NCI-H226 (cell line): ENCODE results near the gene WDR43.
A peak's percentile ranks its signal among the peaks of the same experiment; 100 is the strongest.

ENCODE experiments used
- DNase-seq: peaks from one replicate; pipeline ENCODE4 v3.0.0-alpha.2; 2015

WDR43 gene, protein sequence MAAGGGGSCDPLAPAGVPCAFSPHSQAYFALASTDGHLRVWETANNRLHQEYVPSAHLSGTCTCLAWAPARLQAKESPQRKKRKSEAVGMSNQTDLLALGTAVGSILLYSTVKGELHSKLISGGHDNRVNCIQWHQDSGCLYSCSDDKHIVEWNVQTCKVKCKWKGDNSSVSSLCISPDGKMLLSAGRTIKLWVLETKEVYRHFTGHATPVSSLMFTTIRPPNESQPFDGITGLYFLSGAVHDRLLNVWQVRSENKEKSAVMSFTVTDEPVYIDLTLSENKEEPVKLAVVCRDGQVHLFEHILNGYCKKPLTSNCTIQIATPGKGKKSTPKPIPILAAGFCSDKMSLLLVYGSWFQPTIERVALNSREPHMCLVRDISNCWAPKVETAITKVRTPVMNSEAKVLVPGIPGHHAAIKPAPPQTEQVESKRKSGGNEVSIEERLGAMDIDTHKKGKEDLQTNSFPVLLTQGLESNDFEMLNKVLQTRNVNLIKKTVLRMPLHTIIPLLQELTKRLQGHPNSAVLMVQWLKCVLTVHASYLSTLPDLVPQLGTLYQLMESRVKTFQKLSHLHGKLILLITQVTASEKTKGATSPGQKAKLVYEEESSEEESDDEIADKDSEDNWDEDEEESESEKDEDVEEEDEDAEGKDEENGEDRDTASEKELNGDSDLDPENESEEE

DNA sequence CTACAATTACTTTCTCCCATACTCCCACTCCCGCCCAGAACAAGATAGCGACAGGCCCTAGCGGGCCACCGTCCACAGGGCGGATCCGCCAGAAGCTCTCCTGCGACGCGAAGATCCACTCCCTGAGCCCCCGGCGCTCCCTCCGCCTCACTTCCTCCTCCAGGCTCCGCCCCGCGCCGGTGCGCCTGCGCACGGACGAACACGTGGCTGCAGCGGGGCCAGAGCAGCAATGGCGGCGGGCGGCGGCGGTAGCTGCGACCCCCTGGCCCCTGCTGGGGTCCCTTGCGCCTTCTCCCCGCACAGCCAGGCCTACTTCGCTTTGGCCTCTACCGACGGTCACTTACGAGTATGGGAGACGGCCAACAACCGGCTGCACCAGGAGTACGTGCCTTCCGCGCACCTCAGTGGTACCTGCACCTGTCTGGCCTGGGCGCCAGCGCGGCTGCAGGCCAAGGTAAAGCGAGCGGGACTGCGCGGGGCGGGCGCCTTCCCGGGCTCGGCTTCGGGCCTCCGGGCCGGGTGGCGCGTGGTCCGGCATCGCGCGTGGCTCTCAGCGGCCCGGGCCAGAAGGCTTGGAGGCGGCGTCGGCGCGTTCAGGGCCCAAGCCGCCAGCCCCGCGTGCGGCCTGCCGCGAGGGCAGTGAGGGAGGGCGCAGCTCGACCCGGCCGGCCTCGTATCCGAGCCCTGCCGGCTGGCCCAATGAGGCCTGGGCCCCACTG, at the start of gene WDR43:
WDR43 (plus strand) TSS at position 198 of the 719 bp plus-strand sequence; CDS start at position 230, 32 bp downstream.
- DNase-seq, result peak; percentile 99

DNA sequence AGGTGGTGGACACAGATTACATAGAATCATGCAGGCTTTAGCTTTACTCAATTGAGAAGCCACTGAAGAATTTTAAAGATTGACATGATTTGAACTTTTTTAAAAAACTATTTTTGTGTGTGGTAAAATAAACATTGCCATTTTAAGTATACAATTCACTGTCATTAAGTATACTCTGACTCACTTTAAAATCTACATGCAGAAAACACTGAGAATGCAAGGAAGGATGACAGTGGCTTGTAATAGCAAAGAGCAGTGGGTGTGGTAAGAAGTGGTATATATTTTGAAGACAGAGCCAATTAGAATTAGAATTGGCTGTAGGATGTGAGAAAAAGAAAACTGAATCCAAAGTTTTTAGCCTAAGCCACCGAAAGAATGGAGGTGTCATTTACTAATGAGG, 39.3 kb upstream of the WDR43 start:
- DNase-seq, result no peak

DNA sequence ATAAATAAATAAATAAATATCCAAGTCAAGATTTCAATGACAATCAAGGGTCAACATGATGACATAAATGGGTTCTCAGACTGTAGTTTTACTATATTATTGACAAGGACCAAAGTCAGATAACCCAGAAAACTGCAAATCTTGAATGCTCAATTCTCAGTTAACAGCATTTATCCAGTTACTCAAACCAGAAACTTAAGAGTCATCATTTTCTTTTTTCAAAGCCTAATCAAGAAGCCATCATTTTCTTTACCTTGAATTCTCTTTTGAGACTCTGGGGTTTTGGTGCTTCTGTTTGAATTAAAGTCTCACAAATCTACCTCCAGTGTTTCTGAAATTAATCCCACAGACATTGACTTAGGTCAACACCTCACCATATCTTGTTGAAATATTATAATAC, 38.5 kb upstream of the WDR43 start:
- DNase-seq, result no peak

DNA sequence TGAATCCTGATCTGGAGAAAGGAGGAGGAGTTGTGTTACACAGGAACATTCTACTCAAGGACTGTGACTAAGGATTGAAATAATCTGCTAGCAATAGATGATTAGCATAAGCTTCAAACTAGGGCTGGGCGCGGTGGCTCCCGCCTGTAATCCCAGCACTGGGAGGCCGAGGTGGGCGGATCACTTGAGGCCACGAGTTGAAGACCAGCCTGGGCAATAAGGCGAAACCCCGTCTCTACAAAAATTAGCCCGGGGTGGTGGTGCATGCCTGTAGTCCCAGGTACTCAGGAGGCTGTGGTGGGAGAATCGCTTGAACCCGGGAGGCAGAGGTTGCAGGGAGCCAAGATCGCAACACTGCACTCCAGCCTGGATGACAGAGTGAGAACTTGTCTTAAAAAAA, 25.9 kb upstream of the WDR43 start:
- DNase-seq, result no peak

DNA sequence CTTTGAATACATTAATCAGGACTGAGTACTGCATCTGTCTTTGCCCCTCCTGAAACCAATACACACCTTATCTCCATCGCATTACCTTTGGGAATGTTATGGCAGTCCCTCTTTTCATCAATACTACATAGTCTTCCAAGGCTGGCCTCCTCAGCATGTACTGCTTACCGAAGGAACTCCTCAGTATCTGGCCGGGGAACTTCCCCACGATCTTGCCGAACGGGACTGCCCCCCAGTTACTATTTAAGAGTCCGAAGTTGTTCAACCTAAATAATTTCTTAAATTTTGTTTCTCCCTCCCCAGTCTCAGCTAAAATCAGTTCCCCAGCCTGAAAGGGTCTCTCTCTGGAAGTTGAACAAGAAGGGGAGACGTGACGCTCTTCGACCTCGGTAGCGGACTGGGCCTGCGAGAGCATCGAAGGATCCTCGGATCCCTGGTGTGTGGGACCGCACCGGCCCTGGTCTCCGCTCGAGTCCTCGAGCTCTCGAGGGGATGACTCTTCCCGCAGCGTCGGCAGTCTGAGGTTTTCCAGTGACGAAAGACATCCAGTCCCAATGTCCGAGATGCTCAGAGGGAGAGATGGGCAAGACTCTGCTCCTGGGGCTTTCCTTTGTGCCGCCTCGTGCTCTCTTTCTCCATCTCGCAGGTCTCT, 24.8 kb upstream of the WDR43 start:
- peak; percentile 2 for DNase-seq

DNA sequence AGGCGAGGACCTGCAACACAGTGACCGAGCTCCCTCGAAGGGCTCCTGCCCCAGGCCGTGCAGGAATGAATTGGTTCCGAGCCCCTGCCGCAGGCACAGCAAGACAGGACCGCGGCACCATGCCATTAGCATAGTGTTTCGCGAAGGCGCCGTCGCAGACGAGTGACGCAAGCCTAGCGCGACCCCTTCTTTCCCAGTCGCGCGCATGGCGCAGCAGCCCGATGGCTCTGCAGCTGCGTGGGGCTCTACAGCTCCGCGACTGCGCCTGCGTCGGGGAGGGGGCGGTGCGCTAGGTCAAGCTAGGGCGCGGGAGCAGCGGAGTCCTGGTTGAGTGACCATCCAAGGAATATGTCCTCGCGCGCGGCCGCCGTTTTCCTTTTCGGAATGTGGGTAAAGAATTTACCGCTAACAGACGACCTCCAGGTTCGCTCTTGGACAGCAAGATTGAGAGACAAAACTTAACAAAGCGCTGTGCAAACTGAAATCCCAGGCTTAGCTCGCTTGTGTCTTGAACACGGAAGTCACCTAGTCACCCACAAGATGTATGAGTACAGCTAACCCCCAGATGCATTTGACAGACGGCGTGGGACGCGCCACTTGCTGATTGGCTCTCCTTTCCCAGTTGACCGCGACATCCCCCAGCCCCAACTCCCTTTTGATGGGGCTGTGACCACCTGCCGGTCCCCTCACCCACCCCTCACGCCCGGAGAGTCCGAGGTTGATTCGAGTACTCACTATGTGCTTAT, 24.1 kb upstream of the WDR43 start, which contains the start of gene TRMT61B:
TRMT61B (minus strand) TSS at position 164 of the 746 bp plus-strand sequence; CDS start at position 132, 32 bp downstream.
- DNase-seq, result peak; percentile 95

DNA sequence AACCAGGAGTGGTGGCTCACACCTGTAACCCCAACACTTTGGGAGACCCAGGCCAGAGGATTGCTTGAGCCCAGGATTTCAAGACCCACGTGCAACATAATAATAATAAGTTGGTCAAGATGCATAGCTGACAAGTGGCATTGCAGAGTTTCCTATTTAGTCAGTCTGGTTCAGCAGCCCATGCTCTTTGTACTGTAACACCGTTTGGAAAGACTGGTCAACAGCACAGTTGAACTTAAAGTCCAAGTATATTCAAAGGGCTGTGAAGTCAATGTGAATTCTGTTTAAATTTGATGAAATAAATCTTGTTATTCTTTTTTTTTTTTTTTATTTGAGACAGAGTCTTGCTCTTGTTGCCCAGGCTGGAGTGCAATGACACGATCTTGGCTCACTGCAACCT, 22.8 kb upstream of the WDR43 start:
- DNase-seq, result no peak

DNA sequence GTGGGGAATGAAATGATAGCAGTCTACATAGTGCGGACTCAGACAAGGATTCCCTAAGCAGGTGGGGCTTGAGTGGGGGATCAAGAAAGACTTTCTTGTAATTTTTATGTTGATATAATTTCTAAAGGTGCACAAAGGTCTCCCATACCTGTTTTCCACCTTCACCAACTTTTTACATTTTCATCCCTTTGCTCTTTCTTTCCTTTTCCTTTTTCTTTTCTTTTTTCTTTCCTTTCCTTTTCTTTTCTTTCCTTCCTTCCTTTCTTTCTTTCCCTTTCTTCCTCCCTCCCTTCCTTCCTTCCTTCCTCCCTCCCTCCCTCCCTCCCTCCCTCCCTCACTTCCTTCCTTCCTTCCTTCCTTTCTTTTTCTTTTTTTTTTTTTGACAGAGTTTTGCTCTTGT, 14.3 kb upstream of the WDR43 start:
- DNase-seq, result no peak

DNA sequence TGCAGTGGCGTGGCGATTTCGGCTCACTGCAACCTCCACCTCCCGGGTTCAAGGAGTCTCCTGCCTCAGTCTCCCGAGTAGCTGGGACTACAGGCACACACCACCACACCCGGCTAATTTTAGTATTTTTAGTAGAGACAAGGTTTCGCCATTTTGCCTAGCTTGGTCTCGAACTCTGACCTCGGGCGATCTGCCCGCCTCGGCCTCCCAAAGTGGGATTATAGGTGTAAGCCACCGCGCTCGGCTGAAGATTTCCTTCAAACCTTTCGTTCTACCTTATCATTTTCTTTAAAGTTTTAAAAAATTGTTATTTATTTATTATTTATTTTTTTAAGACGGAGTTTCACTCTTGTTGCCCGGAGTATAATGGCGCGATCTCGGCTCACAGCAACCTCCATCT, 979 bp upstream of the WDR43 start:
- no peak for DNase-seq

DNA sequence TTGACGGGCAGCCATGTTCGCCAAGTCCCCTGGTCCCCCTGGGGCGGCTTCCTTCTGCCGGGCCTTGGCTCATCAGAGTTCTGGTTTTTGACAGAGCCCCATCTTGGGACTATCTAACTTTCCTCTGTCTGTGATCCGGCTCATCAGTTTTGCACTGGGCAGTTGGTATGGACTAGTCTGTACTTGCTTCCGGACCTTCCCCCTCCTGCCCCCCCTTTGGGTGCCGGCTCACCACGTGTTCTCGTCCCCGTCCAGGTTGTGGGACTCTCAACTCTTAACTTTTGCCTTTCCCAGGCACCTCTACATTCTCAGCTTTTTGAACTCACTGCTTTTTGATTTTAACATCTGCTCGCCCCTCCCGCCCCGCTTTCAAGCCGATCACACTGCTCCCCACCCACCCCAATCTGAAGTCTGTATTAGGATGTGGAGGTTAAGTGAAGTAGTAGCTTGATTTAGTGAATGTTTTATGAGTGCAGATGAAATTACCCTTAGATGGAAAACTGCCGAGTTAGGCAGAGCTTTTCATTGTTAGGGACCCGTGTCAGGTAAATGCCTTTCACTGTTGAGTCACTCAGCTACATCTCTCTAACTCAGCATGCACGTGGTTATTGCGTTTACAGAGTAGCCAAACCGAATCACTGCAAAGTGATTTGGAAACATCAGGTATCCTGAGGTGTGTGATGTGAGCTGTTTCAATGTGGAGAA, 874 bp downstream of the WDR43 start:
- peak; percentile 15 for DNase-seq

DNA sequence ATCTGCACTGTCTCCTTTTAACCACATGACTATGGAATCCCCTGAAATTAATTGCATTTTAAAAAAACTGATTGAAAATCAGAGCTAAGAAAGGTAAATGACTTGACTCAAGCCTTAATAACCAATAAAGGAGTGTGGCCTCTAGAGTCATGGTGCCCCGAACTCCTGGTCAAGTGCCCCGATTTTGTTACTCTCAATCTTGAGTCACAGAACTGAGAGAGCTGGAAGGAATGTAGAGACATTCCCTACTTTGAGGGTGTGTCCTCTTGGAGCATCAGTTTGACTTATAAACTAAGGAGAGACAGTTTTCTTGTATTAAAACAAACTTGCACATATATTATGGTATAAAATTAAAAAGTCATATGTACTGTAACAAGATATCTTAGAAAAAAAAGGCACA, 2.4 kb downstream of the WDR43 start:
- DNase-seq, result peak; percentile 66

DNA sequence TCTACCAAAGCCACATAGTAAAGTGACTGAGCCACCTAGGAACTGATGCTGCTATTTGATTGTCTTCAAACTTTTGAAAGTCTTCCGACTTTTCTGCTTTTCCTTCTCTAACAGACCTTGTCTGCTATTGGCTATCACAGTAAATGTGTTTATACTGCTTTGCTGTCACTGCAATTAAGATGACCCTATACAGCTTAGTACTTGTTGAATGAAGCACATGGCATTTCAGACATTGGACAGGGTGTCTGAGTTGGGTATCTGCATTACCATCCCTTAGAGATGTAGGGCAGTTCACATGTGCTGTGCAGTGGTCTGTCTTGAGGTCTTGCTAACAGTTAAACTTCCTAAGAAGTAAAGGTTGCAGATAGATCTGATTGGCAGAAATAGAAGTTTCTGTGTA, 3.6 kb downstream of the WDR43 start:
- no peak for DNase-seq

DNA sequence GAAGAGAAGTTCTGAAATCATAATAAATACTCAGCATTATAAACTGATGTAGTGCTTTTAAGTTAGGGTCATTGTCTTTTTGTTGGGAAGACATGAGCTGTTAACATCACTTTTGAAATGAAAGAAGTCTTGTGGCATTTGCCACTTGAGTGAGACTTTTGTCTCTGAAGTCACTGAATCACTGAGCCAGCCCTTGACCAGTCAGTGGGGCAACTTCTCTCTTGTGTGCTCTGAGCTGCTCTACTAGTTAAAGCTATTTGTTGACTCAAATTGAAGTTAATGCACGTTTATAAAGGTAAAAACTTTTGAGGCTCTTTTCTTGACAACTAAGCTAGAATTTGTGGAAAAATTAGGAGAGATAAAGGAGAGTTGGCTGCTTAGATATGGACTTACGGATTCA, 6.7 kb downstream of the WDR43 start:
- DNase-seq, result no peak

DNA sequence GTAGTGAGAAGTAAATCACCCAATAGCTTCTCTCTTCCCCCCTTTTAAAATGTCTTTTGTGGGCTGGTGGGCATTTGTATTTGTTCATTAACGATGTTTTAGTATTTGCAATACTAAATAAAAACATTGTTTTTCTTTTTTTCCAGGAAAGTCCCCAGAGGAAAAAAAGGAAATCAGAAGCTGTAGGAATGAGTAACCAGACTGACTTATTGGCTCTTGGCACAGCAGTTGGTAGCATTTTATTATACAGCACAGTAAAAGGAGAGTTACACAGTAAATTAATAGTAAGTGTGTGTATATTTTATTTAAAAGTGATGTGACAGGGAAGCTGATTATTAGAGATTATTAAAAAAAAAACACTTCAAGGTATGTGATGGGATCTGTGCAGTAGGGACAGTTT, 7.4 kb downstream of the WDR43 start:
- DNase-seq, result no peak

DNA sequence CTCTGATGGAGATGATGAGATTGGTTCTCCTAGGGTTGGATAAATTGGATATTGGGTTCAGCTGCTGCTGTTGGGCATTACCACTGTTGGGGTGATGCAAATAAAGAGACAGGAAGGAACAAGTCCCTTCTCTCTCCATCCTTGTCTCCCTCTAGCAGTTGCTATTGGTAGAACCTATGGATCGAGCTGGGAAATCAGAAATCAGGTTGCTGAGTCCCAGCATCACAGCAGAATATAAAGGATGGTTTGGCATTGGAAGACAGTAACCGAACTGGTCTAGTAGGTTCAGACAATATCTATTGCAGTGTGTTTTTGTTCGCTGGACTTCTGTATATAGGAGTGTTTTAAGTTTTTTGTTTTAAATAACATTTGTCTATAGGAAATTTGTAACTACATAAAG, 8.1 kb downstream of the WDR43 start:
- no peak for DNase-seq

DNA sequence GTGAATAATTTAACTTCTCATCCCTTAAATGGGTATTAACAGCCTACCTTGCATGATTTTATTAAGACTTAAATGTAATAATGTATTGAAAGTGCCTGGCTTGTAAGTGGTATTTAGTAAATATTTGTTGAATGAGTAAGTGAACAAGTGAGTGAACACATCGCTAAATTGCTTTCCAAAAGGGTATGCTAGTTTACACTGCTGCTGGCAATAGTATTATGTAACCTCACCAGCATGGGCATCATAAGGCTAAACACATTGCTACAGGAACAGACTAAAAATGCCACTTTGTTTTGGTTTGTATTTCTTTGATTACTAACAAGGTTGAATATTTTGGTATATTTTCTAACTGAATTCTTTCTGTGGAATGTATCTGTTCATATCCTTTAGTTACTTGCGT, 9.8 kb downstream of the WDR43 start:
- peak; percentile 42 for DNase-seq

DNA sequence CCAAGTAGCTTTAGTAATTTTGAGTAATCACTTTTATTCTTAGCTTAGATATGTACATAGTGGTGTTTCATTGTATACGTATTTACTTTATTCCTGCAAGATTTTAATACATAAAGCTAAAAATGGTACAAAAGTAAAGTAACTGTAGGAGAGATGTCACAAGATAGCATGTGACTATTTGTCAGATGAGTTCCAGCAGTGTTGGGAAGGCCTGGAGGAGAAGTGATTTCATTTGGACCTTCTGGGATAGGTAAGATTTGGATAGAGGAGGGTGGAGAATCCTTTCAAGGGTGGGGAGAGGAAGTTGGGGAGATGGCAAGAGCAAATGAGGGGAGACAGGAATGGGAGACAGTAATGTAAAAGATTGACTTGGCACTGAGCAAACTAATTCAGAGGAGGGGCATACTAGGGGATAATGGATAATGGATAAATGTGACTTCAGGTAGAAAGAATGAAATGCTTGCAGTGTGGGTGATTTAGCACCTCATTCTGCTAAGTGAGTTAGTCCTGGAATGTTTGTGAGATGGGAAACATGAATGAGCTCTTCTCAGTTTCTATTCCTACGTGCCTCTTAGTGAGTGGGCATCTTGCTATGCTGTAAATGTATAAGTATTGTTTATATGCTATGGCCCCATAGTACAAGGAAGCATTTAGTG, 10.5 kb downstream of the WDR43 start:
- no peak for DNase-seq

DNA sequence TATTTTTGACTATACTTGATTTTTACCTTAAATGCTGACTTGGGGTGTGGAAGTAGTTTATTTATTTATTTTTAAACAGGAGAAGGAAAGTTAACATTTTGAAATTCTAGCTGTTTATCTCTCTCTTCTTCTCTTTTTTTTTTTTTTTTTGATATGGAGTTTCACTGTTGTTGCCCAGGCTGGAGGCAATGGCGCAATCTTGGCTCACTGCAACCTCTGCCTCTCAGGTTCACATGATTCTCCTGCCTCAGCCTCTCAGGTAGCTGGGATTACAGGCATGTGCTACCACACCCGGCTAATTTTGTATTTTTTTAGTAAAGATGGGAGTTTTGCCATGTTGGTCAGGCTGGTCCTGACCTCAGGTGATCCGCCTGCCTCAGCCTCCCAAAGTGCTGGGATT, 11.1 kb downstream of the WDR43 start:
- DNase-seq, result no peak

DNA sequence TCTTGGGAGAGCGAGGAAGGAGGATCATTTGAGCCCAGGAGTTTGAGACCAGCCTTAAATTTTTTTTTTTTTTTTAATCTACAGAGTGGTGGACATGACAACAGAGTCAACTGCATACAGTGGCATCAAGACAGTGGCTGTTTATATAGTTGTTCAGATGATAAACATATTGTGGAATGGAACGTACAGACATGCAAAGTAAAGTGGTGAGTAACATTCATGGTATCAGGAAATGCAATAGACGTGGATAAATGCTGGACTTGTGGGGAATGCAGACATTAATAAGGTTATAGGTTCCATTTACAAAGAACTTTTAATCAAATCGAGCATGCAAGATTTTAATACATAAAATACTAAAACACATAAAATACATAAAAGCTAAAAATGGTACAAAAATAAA, 11.9 kb downstream of the WDR43 start:
- no peak for DNase-seq

DNA sequence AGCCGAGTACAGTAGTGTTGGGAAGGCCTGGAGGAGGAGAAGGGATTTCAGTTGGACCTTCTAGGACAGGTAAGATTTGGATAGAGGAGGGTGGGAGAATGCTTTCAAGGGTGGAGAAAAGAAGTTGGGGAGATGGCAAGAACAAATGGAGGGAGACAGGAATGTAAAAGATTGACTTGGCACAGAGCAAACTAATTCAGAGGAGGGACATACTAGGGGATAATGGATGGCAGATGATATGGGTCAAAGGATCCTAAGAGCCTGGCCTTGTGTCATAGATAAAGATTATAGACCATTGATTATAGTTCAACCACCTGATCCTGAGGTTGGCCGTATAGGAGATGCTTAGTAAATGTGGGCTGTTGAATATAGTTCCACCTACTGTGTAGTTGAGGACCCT, 12.4 kb downstream of the WDR43 start:
- no peak for DNase-seq

DNA sequence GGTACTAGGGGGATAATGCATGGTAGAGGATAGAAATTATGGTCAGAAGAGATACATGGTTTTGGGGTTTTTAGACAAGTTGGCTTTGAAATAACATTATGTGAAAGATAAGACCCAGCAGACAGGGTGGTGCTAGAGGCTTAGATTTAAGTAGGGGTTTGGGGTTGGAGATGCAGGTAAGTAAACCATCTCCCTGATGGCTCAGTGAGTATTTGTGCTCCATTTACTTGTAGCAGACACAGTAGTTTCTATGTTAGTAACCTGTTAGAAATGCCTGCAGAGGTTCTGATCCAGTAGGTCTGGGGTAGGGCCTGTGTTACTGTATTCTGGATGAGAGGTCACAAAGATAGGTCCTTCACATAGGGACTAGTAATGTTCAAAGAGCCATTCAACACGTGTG, 13.7 kb downstream of the WDR43 start:
- no peak for DNase-seq
